Lower lobe of right lung (tissue), 2 donors: ENCODE results near the gene KRT36. TPM values are rescaled to one million over a fixed set of nuclear protein-coding genes. Genes with fewer than 3 reads are reported as not detected.
A peak's percentile ranks its signal among the peaks of the same experiment; 100 is the strongest.

Experiments
- ATAC-seq, 2 donors: fragments of 200-7000 bp; cut with Tn5 transposase; one replicate each; pipeline ENCODE4 v1.9.1; 2020 to 2022; ENCODE audit warnings: mild to moderate bottlenecking in 2 of 2, moderate library complexity in 2 of 2
- DNase-seq: peaks from one replicate; pipeline ENCODE4 v3.0.0-alpha.2; 2020
- H3K27ac ChIP-seq: fragments of 200-600 bp; one replicate; pipeline ENCODE4 v1.8.0; 2022
- H3K27me3 ChIP-seq: fragments of 200-600 bp; one replicate; pipeline ENCODE4 v1.8.0; 2022; ENCODE audit warnings: low read depth
- H3K36me3 ChIP-seq: fragments of 200-600 bp; one replicate; pipeline ENCODE4 v1.8.0; 2022; ENCODE audit warnings: mild to moderate bottlenecking
- H3K4me1 ChIP-seq: fragments of 200-600 bp; one replicate; pipeline ENCODE4 v1.8.0; 2022
- H3K4me3 ChIP-seq: fragments of 200-600 bp; one replicate; pipeline ENCODE4 v1.8.0; 2022; ENCODE audit warnings: mild to moderate bottlenecking
- H3K9me3 ChIP-seq: fragments of 200-600 bp; one replicate; pipeline ENCODE4 v1.8.0; 2022
- intact Hi-C: fragments of 100-400 bp; cut with DNase I; formaldehyde crosslinking; loops from one replicate; pipeline ENCODE4 v1.11.0; 2022
- total RNA-seq: library from RNA; stranded (reverse); fragmentation: NEBNext Ultra II Directional; extraction: Animal tissue kit (Norgen Biotek cat#: 25700); gene quantifications from one replicate; pipeline ENCODE4 v1.2.1, GENCODE V29; 2021
- TF ChIP-seq, protein P1 (sequence below): fragments of 200-600 bp; IDR thresholded peaks from one replicate; pipeline ENCODE4 v1.8.0; 2022; ENCODE audit warnings: antibody characterized with exemption, mild to moderate bottlenecking
- donor health status: DM: no; HTN: yes; CAD: no; lungs with severe emphysema.

Gene KRT36
- total RNA-seq, 1 donor from 2014 or later, result not detected

DNA sequence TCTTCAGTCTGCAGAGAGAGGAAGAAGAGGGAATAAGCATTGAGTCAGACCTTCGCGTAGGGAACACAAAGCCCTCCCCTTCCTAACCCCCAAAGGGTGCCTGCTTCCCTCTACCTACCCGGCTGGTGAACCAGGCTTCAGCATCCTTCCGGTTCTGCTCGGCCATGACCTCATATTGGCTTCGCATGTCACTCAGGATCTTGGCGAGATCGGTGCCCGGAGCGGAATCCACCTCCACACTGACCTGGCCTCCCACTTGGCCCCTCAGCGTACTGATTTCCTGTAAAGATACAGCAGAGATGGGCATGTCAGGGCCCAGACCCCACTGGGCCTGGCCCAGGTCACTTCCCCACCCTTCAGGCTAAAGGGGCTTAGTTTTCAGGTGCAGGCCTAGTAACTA lies 34.6 kb upstream of the KRT36 start:
- intact Hi-C loops, result no loop called here
- peaks cover 11% of the 10 kb centered on the region for H3K36me3 ChIP-seq
- peak overlapping the region; percentile 31 for H3K27ac ChIP-seq
- TF ChIP-seq, protein P1, sequence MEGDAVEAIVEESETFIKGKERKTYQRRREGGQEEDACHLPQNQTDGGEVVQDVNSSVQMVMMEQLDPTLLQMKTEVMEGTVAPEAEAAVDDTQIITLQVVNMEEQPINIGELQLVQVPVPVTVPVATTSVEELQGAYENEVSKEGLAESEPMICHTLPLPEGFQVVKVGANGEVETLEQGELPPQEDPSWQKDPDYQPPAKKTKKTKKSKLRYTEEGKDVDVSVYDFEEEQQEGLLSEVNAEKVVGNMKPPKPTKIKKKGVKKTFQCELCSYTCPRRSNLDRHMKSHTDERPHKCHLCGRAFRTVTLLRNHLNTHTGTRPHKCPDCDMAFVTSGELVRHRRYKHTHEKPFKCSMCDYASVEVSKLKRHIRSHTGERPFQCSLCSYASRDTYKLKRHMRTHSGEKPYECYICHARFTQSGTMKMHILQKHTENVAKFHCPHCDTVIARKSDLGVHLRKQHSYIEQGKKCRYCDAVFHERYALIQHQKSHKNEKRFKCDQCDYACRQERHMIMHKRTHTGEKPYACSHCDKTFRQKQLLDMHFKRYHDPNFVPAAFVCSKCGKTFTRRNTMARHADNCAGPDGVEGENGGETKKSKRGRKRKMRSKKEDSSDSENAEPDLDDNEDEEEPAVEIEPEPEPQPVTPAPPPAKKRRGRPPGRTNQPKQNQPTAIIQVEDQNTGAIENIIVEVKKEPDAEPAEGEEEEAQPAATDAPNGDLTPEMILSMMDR, result no peak
- DNase-seq (no peak), ATAC-seq (no peak)
- peak overlapping the region; percentile 7 for H3K4me3 ChIP-seq
- H3K27me3 ChIP-seq, result peaks cover 24% of the 10 kb centered on the region
- H3K4me1 ChIP-seq, result peaks cover 36% of the 10 kb centered on the region
- no peaks in the 10 kb centered on the region for H3K9me3 ChIP-seq

DNA sequence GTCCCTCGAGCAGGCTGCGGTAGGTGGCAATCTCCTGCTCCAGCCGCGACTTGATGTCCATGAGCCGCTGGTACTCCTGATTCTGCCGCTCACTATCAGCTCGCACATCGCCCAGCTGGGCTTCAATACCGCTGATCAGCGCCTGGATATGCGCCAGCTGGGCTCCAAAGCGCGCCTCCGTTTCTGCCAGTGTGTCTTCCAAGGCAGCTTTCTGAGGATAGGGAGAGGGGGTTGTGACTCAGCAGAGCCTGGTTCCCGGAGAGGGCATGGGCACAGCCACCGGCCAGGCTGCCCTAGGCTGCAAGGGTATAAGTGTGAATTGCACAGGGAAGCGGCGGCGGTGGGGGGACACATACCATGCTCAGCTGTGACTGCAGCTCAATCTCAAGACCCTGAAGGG lies 34.1 kb upstream of the KRT36 start:
- intact Hi-C loops, result no loop called here
- Histone ChIP-seq H3K27me3 (peaks cover 19% of the 10 kb centered on the region), H3K4me1 (peaks cover 36% of the 10 kb centered on the region), H3K4me3 (peak overlapping the region; percentile 7), H3K36me3 (peaks cover 11% of the 10 kb centered on the region), H3K27ac (peak overlapping the region; percentile 11), H3K9me3 (no peaks in the 10 kb centered on the region)
- TF ChIP-seq, protein P1, result no peak
- no peak for DNase-seq
- ATAC-seq, result no peak

DNA sequence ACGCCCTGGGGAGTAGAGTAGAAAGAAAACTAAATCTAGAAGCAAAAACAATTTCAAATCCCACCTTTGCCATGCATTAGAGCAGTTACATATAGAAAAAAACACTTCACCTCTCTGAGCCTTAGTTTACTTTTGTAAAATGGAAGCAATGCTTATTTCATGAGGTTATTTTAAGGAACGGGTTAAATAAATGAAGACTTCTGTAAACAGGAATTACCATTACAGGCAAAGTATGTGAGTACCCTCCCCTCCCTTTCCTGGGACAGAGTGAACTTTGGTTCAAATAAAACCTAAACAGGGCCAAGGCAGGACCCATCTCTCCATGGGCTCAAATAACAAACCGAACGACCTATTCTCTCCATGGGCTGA lies 33.5 kb upstream of the KRT36 start:
- Histone ChIP-seq H3K4me1 (peaks cover 35% of the 10 kb centered on the region), H3K9me3 (no peaks in the 10 kb centered on the region), H3K27ac (peak overlapping the region; percentile 68), H3K27me3 (peaks cover 15% of the 10 kb centered on the region), H3K4me3 (no peak overlapping the region), H3K36me3 (peaks cover 11% of the 10 kb centered on the region)
- TF ChIP-seq, protein P1, result no peak
- intact Hi-C loops, result no loop called here
- ATAC-seq (no peak), DNase-seq (no peak)

DNA sequence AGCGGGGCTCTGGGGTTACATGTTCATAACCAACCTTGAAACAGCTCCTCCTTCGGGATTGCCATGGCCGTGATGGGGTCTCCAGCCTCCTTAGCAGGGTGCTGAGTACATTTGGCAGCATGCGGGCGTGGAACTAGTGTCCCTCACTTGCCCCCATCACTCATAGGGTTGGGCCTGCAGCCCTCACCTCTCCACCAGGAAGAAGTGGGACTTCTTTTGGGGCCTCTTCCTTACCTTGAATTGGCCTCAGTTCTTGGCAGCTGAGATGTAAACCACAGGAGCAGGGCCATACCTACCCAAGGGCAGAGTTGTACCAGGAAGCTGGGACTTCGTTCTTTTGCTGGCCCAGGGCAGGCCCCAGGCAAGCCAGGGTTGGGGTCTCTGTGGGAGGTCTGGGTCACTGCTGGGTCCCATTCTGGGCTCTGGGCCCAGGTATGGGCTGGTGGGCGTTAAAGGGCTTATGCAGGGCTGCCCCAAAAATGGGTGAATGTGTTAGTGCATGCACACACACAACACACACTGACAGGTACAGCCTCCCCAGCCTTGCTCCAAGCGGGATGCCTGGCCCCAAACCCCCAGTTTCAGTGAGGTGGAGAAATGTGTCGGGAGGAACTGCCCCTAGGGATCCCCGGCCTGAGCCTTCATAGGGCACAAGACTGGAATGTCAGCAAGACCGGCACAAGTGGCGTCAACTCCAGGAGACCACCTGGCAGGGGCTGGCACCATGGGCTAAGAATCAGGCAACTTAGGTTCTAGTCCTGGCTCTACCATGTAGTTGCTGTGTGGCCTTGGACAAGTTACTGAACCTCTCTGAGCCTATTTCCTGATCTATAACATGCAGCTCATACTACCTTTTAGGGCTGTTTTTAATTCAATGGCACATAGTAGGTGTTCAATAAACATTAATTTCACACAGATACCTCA lies 32.9 kb upstream of the KRT36 start:
- peaks cover 11% of the 10 kb centered on the region for H3K36me3 ChIP-seq
- peaks cover 28% of the 10 kb centered on the region for H3K4me1 ChIP-seq
- DNase-seq (no peak), ATAC-seq (peak; percentile 9 to 14)
- TF ChIP-seq, protein P1, result no peak
- intact Hi-C loops, result no loop called here
- no peaks in the 10 kb centered on the region for H3K9me3 ChIP-seq
- H3K27me3 ChIP-seq, result peaks cover 9% of the 10 kb centered on the region
- H3K27ac ChIP-seq, result peak overlapping the region; percentile 68
- H3K4me3 ChIP-seq, result no peak overlapping the region

DNA sequence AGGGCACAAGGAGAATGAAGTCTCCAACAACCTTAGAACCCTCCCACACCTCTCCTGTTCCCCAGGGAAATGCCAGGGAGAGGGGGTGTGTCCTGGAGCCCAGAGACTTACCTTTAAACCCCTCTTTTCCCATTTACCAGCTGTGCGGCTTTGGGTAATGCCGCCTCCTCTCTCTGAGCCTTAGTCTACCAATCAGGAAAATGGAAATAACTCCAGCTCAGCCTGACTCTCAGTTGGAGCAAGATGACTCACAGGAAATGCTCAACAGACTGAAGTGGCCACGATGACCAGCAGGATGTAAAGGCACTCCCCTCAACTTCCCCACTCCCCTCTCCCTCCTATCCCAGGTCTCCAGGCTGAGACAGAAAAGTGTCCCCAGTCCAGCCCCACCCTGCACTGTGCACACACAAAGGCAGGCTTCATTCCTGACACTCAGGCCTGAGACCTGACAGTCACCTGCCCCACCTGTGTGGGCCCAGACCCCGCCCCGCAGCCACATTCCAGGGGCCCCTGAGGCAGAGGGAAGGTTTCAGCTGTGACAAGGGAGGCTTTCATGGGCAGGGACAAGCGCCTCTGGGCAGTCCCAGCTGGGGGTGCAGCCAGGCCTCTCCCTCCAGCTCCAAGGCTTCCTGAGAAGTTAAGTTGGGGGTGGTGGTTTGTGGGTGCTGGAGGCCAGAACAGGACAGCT lies 32.0 kb upstream of the KRT36 start:
- intact Hi-C loops, result no loop called here
- DNase-seq (peak; percentile 83), ATAC-seq (peak; percentile 85 to 89)
- no peaks in the 10 kb centered on the region for H3K9me3 ChIP-seq
- no peak overlapping the region for H3K4me3 ChIP-seq
- peaks cover under 1% of the 10 kb centered on the region for H3K27me3 ChIP-seq
- peaks cover 28% of the 10 kb centered on the region for H3K4me1 ChIP-seq
- H3K36me3 ChIP-seq, result peaks cover 11% of the 10 kb centered on the region
- H3K27ac ChIP-seq, result peak overlapping the region; percentile 68
- TF ChIP-seq, protein P1, result no peak
